HG03571 (cell line): ENCODE results near the gene ANKRD10.

Experiments used
- ATAC-seq: cut with Tn5 transposase; IDR thresholded peaks from one replicate; pipeline ENCODE4 v1.9.1; 2021; ENCODE audit not compliant: unreplicated experiment

ANKRD10 gene

DNA sequence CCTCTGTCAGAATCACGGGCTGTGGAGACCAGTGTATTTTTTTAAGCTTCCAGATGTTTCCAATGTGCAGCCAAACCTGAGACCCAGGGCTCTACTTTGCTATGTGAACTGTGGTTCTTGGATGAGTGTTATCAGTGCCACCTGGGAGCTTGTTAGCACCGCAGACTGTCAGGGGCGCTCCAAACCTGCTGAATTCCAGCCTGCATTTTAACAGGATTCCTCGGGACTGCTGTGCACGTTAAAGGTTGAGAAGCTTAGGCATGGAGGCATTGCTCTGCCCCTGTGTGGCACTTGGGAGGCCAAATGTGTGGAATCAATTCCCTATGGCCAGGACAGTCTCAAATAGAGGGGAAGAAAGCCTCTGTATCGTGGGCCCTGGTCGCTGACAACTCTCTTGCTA lies 80.3 kb downstream of the ANKRD10 start:
- no peak for ATAC-seq

GRCh38 chr13:110832531-110832930 lies 82.3 kb downstream of the ANKRD10 start:
- ATAC-seq: no peak

DNA sequence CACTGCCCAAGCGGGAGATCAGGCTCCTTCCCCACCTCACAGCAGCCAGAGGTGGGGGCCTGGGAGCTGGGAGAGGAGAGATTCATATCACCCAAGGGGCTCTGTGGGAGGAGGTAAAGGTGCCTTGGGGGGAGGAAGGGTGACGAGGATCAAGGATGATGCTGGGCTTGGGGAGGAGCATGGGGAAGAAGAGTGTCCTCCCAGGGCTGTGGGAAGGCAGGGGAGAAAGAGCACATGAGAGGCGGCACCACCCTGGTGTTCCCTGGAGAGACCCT lies 82.7 kb downstream of the ANKRD10 start:
- ATAC-seq: no peak

DNA sequence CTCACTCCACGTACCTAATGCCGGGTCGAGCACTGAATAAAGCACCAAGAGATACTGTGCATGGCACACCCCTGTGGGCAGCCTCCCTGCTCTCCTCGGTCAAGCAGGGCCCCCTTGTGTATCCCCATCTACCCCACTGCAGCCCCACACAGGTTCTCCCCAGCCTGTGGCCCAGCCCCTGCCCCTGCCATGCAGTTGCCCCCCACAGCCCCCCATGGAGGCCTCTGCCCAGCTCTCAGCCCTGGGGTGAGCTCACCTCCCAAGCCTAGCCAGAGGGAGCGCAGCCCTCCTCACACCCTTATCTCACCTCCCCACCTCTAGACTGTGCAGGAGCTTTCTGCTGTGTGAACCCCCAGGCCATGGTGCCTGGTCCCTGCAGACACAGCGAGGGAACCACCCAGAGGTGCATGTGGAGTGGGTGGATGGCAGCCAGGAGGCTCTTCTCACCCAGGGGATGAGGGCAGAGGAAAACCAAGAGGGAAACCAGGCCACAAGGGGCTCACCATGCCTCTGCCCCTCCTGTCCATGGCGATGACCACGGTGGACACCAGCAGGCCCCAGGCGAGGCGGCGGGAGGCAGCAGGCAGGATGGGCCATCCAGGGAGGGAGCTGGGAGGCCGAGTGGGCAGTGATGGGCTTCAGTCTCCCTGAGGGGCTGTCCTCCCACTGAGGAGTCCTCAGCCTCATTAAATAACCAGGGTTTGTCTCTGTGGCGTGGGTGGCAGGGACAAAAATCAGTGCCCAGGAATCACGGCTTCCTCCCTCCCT lies 83.2 kb downstream of the ANKRD10 start:
- no peak for ATAC-seq

GRCh38 chr13:110830800-110831371 lies 84.0 kb downstream of the ANKRD10 start:
- no peak for ATAC-seq

DNA sequence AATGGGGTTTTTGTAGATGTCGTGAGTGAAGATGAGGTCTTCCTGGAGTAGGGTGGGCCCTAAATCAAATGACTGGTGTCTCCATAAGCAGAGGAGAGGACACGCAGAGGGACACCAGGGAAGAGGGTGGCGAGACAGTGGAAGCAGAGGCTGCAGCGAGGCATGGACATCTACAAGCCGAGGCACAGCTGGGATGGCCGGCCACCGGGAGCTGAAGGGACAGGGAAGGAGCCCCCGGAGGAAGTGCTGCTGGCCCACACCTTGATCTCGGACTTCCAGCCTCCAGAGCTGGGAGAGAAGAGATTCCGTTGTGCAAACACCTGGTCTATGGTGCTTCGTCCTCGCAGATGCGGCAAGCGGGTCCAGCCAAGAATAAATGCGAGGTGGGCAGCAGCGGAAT lies 84.5 kb downstream of the ANKRD10 start:
- no peak for ATAC-seq

- no peak for ATAC-seq
Observed at GRCh38 chr13:110829486-110829885, 85.4 kb downstream of the ANKRD10 start.

- ATAC-seq: no peak
Observed at GRCh38 chr13:110828705-110829104, 86.2 kb downstream of the ANKRD10 start.
